Measurements from ENCODE around the gene SELENOK. TPM values are rescaled to one million over a fixed set of nuclear protein-coding genes. Genes with fewer than 3 reads are reported as not detected.

Gene SELENOK
- polyA plus RNA-seq, 1 donor from 2014 or later = 136 TPM

DNA sequence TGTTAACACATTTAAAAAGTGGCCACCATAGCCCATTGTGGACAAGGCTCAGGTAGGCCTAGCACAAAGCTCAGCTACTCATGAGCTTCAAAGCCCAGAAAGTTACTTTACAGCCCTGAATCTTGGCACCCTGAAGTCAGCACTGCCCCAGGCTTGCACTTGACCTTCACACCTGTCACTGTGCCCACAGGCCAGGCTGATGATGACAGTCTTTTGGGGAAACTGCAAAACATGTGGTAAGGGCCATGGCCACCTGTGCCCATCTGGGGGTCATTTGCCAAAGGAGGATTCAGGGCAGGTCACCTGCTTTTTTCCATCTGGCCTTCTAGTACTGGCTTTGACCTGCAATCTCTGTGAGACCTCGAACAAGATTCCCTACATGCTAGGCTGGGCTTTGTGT lies 56.4 kb downstream of the SELENOK start:
- Histone ChIP-seq H3K4me2 (ENCODE audit: low read length) (no peak overlapping the region), H3K9ac (ENCODE audit: low read length) (no peak overlapping the region), H3K27ac (ENCODE audit: low read length) (no peak overlapping the region), H3K4me3 (ENCODE audit: low read length) (no peak overlapping the region), H3K79me2 (replicated peaks; ENCODE audit: insufficient read depth, low read length) (no peaks in the 10 kb centered on the region), H3K9me2 (ENCODE audit: insufficient read depth, low read length) (no peaks in the 10 kb centered on the region), H3K36me3 (ENCODE audit: insufficient read depth, low read length) (no peaks in the 10 kb centered on the region), H3K9me3 (ENCODE audit: low read length) (no peaks in the 10 kb centered on the region), H3K27me3 (ENCODE audit: insufficient read depth, low read depth, low read length) (no peaks in the 10 kb centered on the region), H4K20me1 (ENCODE audit: insufficient read depth) (no peaks in the 10 kb centered on the region), H2AFZ (ENCODE audit: low read depth, low read length) (no peak overlapping the region), H3F3A (ENCODE audit: insufficient read depth, low read length, poor library complexity, severe bottlenecking) (no peaks in the 10 kb centered on the region)
- TF ChIP-seq RAD21 (conservative IDR thresholded peaks at IDR 0.05) = no peak
- TF ChIP-seq, protein P1, sequence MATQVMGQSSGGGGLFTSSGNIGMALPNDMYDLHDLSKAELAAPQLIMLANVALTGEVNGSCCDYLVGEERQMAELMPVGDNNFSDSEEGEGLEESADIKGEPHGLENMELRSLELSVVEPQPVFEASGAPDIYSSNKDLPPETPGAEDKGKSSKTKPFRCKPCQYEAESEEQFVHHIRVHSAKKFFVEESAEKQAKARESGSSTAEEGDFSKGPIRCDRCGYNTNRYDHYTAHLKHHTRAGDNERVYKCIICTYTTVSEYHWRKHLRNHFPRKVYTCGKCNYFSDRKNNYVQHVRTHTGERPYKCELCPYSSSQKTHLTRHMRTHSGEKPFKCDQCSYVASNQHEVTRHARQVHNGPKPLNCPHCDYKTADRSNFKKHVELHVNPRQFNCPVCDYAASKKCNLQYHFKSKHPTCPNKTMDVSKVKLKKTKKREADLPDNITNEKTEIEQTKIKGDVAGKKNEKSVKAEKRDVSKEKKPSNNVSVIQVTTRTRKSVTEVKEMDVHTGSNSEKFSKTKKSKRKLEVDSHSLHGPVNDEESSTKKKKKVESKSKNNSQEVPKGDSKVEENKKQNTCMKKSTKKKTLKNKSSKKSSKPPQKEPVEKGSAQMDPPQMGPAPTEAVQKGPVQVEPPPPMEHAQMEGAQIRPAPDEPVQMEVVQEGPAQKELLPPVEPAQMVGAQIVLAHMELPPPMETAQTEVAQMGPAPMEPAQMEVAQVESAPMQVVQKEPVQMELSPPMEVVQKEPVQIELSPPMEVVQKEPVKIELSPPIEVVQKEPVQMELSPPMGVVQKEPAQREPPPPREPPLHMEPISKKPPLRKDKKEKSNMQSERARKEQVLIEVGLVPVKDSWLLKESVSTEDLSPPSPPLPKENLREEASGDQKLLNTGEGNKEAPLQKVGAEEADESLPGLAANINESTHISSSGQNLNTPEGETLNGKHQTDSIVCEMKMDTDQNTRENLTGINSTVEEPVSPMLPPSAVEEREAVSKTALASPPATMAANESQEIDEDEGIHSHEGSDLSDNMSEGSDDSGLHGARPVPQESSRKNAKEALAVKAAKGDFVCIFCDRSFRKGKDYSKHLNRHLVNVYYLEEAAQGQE (IDR thresholded peaks at IDR 0.05; ENCODE audit: borderline replicate concordance) = no peak
- no peak for TF ChIP-seq TAF1 (IDR thresholded peaks at IDR 0.05; ENCODE audit: low read depth)
- TF ChIP-seq, protein P2, sequence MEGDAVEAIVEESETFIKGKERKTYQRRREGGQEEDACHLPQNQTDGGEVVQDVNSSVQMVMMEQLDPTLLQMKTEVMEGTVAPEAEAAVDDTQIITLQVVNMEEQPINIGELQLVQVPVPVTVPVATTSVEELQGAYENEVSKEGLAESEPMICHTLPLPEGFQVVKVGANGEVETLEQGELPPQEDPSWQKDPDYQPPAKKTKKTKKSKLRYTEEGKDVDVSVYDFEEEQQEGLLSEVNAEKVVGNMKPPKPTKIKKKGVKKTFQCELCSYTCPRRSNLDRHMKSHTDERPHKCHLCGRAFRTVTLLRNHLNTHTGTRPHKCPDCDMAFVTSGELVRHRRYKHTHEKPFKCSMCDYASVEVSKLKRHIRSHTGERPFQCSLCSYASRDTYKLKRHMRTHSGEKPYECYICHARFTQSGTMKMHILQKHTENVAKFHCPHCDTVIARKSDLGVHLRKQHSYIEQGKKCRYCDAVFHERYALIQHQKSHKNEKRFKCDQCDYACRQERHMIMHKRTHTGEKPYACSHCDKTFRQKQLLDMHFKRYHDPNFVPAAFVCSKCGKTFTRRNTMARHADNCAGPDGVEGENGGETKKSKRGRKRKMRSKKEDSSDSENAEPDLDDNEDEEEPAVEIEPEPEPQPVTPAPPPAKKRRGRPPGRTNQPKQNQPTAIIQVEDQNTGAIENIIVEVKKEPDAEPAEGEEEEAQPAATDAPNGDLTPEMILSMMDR (IDR thresholded peaks at IDR 0.05; ENCODE audit: poor library complexity, severe bottlenecking) = no peak
- no peak for TF ChIP-seq MXI1 (conservative IDR thresholded peaks at IDR 0.05; ENCODE audit: poor library complexity, severe bottlenecking)
- no peak for TF ChIP-seq EP300 (conservative IDR thresholded peaks at IDR 0.05; ENCODE audit: poor library complexity, severe bottlenecking)

DNA sequence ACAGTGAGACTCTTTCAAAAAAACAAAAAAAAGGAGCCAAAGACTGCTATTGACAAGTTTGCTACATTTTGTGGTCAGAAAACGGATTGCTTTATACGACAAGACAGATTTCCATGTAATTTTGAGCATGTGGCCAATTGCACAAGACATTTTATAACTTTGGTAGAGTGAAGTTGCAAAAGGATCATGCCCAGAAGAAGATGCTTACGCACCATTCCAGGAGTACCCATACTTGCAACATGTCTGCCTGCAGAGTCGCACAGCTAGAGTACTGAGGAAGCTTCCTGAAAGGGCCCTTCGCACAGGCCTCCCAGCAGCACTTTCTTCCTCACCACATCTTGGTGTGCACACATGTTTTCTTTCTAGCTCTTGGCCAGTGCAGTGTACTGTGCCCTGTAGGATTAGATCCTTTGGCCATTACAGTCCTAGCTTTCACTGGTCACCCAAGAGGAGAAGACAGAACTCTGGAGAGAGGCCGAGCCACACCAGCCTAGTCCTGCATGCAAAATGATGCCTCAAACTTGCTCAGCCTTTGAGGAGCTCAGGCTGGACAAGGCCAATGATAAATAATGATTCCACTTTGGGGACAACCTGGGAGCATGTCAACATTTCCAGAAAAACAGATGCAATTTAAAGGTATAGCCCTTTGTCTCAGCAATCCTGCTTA lies 57.1 kb downstream of the SELENOK start:
- no peaks in the 10 kb centered on the region for H3K9me3 ChIP-seq (ENCODE audit: low read length)
- no peaks in the 10 kb centered on the region for H4K20me1 ChIP-seq (ENCODE audit: insufficient read depth)
- no peak overlapping the region for H3K9ac ChIP-seq (ENCODE audit: low read length)
- TF ChIP-seq, protein P1 (IDR thresholded peaks at IDR 0.05; ENCODE audit: borderline replicate concordance) = no peak
- TF ChIP-seq POLR2AphosphoS5 (IDR thresholded peaks at IDR 0.05) (no peak), TAF1 (IDR thresholded peaks at IDR 0.05; ENCODE audit: low read depth) (no peak), MXI1 (conservative IDR thresholded peaks at IDR 0.05; ENCODE audit: poor library complexity, severe bottlenecking) (no peak)
- H3F3A ChIP-seq (ENCODE audit: insufficient read depth, low read length, poor library complexity, severe bottlenecking) = no peaks in the 10 kb centered on the region
- H3K27me3 ChIP-seq (ENCODE audit: insufficient read depth, low read depth, low read length) = no peaks in the 10 kb centered on the region
- H2AFZ ChIP-seq (ENCODE audit: low read depth, low read length) = no peak overlapping the region
- H3K9me2 ChIP-seq (ENCODE audit: insufficient read depth, low read length) = no peaks in the 10 kb centered on the region
- no peaks in the 10 kb centered on the region for H3K36me3 ChIP-seq (ENCODE audit: insufficient read depth, low read length)
- no peak overlapping the region for H3K27ac ChIP-seq (ENCODE audit: low read length)
- no peaks in the 10 kb centered on the region for H3K79me2 ChIP-seq (replicated peaks; ENCODE audit: insufficient read depth, low read length)
- no peak overlapping the region for H3K4me2 ChIP-seq (ENCODE audit: low read length)
- H3K4me3 ChIP-seq (ENCODE audit: low read length) = no peak overlapping the region

Other genes with a start within 250 kb of the SELENOK start
- 0.06 and 0.17 TPM in 2 replicates for gene CHDH, start 45.4 kb downstream of the SELENOK start, polyA plus RNA-seq
- gene IL17RB, start 45.3 kb downstream of the SELENOK start, polyA plus RNA-seq = 0.83 and 2.2 TPM in 2 replicates
- 19.7 and 28.4 TPM in 2 replicates for gene ACTR8, start 9.7 kb downstream of the SELENOK start, polyA plus RNA-seq
- gene CACNA2D3, start 230.7 kb upstream of the SELENOK start, polyA plus RNA-seq = 13.7 and 26.2 TPM in 2 replicates